Measurements from ENCODE around the gene SLC6A12. TPM values are rescaled to one million over a fixed set of nuclear protein-coding genes. Genes with fewer than 3 reads are reported as not detected.

The SLC6A12 gene
- polyA plus RNA-seq, 12 donors = 0.27 to 1.1 (median 0.61) TPM; not detected in 2

DNA sequence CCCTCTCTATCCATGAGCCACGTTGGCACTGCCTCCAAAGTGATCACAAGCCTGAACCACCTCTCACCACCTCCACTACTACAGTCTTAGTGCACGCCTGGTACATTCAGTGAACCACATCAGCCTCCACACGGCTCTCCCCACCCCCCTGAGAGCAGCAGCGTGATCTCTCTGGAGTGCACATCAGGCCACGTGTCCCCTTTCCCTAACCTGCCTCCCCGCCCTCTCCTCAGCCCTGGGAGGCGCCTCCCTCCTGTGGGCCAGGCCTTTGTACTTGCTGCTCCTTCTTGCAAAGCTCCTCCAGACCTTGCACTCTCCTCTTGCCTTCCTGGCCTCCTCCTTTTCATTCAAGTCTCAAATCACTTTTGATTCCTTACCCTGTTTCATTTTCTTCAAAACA is 49.8 kb downstream of the SLC6A12 start:
- DNase-seq = no peak

DNA sequence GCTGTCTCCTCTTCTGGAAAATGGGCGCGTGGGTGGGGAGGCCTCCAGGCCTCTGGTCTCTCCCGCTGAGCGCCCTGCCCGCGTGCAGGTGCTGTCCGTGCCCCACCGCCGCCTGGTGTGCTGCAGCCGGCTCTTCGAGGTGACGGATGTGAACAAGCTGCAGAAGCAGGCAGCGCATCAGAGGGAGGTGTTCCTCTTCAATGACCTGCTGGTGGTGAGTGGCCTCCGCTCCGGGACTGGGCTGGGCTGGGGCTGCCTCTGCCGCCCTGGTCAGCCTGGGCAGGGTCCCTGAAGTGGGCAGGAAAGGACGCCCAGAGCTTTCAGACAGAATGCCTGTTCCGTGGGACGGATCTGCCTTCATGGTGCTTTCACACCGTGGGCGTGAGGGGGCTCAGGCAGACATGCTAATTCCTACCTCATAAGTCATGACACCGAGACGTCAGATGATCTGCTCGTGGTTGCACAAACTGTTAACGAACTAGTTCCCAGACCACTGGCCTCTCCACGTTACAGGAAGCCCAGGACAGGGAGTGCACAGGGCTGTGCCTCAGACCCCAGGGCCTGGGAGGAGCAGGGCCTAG is 50.5 kb downstream of the SLC6A12 start:
- no peak for DNase-seq

DNA sequence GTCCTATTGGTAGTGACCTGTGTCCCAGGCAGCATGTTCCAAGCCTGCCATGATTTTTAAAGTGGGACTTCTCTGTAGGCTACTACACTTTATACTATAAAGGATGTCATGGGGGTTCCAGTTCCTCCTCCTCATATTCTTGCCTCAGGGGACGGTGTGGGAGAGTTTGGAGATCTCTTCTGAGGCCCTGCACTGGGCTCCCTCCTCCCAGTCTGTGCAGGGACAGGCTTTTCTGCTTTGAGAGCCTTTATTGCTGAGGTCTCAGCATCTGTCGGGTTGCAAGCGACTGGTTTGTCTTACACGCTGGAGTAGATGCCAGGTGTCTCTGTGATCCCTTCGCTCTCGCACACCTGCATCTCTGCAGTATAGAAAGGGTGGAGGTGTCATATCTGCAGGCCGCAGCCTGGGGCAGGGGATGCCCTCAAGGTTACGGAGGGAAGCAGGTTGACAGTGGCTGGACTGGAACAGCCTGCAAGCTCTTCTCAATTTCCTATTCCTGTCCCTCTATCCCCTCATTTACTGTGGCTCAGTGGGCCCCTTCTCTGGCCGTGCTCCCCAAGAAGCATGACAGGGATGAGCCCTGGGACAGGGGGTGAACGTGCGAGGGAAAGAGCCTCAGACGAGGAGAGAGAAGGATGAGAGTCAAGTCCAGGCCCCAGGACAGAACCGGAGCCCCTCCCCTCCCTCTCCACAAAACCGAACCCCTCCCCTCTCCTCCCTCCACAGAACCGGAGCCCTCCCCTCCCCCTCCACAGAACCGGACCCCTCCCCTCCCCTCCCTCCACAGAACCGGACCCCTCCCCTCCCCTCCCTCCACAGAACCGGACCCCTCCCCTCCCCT is 51.3 kb downstream of the SLC6A12 start:
- no peak for DNase-seq

DNA sequence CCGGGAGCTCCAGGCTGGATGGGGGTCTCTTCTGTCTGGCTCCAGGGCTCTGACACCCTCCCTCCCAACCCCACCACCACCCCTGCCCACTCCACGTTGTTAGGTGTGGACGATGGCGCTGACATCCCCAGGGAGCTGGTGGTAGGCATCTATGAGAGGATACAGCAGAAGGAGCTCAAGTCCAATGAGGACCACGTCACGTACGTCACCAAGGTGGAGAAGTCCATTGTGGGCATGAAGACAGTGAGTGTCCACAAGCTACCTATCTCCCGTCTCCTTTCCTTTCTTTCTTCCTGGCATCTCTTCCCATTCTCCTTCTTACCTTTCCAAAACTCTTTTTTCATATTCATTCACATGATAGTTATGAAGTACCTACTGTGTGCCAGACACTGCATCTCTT is 52.1 kb downstream of the SLC6A12 start:
- no peak for DNase-seq

DNA sequence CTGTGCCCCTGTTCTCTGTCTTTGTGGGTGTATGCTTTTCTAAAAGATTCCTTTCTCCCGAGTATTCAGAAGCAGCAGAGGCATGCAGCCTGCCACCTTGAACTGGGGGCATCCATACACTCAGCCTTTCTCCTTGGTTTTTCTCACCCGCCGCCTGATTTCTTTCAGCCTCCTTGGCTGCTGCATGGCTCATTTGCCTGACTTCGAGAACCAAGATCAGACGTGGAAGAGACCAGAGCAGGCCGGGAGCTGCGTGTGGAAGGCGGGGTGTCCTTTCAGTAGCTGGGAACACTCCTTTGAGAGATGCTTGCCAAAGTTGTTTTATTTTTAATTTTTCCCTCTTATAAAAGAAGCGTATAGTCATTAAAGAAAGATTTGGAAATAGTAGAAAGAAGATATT is 53.1 kb downstream of the SLC6A12 start:
- DNase-seq = no peak

DNA sequence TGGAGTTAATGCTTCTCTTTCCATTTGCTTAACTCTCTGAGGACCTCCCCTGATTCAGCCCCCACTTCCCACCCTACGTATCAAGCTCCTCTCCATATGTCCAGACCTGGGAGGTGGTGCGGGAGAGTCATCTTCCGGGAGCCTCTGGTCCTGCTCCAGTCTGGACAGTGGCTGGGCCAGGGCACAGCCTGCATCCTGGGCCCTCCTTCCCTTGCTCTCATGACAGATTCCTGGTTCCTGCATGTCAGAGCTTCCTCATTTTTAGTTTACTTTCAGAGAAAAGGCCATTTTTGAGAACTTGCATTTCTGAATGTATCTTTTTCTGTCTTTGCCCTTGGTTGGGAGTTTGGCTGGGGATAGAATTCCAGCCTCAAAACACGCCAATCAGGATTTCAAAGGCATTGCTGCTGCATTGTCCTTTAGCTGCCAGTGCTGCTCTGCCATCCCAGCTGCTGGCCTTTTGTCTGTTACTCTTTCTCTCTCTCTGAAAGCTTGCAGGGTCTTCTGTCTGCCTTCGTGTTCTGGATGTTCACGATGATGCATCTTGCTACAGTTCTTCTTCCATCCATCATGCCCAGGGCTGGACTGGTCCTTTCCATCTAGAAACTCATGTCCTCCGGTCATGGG is 54.7 kb downstream of the SLC6A12 start:
- no peak for DNase-seq

DNA sequence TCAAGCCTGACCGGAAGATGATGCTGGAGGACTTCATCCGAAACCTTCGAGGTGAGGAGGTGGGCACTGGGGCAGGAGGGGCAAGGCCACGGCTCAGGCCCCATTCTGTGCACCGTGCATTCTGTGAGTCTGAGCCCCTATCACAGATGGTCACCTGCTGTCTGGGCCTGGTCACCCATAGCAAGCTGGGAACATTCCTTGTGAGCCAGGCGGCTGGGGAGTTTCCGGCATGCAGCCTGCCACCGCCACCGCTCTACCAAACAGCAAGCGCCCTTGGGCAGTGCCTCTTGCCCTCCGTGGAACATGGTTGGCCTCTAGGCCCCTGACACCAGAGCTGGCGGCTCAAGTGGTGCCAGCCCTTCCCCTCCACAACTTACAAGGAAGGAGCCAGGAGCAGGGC is 56.3 kb downstream of the SLC6A12 start:
- DNase-seq = no peak

DNA sequence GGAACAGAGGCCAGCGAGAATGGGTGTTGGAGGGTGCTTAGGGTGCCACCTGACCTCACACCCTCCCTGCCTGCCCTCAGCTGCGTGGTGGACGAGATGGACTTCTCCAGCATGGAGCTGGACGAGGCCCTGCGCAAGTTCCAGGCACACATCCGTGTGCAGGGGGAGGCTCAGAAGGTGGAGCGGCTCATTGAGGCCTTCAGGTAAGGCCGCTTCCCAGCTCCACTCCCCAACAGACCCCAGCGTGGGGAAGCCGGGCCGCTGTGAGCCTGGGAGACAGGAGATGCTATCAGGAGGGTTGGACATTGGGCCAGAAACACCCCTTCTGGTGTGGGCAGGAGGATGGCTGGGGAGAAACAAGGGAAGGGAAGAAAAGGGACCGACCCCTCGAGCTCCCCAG is 57.0 kb downstream of the SLC6A12 start:
- DNase-seq = no peak

DNA sequence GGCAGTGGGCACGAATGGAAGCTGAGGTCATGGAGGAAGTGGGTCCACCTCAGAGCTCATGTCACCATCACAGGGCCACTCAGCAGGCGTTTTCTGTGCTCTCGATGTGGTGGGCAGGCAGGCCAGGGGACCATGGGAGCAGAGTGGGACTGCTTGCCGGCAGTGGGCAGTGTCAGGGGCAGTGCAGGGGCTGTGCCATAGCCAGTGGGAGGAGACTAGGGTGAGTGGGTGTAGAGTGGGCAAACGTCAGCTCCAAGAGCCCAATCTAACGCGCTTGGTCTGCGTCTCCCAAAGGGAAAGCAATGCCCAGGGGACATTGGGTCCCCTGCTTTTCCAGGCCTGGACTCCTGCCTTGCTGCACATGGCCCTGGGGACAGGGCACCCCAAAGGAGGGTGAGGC is 58.3 kb downstream of the SLC6A12 start:
- DNase-seq = no peak

DNA sequence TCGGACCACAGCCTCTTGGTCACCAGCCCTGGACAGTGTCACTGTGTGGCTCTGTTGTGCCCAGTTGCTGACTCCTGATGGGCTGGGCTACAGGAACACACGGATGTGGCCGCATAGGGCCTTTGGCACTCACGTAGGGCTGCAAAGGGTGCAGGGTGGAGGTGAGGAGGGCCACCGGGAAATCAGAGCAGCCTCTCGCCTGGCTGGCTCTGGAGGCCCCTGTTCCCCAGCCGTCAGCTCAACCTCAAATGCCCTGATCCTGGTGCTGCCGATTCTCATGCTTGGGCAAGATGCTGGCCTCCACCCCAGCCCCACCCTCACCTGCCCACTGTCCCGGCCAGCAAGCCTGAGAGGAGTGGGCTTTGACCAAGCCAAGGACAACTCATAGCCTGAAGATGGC is 59.0 kb downstream of the SLC6A12 start:
- DNase-seq = no peak

DNA sequence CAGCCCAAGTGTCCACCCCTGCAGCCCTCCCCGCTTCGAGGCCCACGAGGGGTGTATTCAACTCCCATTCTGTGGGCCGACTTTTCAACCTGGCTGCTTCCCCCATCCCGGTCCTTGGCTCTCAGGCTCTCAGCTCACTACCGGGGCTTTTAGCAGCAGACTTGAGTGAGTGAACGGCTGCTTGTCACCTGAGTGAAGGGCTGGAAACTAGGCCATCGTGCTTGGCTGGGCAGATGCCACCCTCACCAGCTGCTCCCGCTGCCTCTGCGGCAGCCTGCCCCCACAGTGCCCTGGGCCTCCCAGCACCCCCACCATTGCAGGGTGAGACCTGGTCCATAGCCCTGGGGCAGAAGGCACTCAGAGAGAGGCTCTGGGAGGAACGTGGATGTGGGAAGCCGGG is 59.9 kb downstream of the SLC6A12 start:
- no peak for DNase-seq

DNA sequence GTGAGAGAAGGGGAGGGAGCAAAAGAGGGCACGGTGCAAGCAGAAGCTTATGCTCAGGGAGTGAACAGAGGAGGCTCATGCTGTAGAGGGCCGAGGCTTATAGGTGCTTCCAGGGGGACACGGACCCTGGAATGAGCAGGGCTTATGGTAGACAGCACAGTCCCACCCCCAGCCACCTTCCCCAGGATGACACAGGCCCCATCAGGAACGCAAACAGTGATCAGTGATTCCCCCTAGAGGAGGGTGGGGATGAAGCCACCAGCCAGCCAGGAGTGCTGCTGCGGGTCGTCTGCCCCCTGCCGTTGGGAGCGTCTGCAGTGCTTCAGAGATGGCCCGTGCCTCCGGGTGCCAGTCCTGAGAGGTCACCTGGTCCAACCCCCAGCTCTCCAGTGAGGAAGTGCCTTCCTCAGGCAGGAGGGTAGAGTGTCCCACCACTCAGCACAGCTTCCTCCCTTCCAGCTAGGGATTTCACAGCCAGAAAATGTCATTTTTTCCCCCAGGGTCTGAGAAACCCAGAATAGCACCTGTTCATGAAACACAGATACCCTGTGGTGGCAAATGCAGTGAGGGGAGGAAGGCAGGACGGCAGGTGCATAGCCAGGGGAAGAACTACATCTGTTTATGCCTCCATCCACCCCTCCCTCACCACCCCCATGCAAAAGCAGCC is 60.7 kb downstream of the SLC6A12 start:
- no peak for DNase-seq

DNA sequence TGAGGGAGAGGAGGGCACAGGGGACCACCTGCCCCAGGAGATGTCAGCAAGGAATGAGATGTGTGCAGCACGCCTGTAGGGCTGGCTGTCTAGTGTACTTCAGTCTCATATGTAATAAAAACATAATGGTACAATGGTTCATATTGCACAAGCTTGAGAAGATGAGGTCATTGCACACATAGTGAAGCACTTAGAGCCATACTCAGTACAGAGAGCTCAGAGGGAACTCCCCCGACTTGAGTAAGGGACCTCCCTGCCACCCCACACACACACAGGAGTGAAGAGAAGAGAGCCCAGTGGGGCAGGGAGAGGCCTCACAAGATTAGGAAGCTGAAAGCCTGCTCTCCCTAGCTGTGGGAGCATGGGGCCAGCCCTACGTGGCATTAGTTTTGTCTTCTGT is 61.5 kb downstream of the SLC6A12 start:
- no peak for DNase-seq

DNA sequence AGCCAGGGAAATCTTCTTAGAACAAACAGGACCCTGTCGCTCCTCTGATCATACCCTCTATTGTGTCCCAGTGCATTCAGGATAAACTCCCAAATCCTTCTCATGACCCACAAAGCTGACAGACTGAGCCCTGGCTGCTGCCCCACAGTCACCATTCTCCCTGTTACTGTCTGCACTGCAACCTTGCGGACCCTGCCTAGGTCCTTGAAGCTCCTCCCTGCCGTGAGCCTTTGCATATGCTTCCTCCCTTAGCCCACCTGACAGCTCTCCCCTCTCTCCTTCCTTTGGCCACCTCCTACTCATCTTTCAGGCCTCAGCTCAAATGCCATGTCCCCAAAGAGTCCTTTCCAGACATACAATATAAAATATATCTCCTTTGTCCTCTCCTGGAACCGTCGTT is 62.4 kb downstream of the SLC6A12 start:
- no peak for DNase-seq

DNA sequence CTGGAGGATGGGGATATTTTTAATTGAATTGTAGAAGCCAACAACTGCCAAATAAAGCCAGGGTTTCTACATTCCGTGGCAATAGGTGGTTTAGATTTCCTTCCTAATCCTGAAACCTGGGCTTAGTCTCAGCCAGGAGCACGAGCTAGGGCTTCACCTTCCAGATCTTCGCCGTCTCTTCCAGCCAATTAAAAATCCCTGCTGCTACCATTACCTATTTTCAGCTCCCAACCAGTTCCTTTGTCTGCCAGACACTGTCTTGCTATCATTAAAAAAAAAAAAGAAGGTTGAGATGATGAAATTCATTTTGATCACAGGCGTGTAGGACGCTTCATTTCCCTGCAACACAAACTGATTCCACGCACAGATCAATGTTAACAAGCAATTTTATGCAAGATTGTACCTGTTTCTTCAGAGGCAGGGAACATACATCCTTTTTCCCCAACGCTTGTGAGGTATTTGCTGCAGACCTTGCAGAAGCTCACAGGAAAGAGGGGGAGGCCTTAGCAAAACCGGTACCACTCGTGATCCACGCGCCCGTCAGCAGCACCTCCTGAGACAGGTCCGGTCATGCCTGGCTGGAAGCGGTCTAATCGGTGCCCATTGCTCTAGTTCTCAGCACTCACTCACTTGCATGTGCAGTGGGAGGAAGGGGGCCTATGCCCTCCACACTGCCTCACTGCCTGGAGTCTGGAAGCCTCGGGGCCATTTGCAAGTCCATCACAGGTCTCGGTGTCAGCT is 65.1 kb downstream of the SLC6A12 start:
- DNase-seq = no peak

DNA sequence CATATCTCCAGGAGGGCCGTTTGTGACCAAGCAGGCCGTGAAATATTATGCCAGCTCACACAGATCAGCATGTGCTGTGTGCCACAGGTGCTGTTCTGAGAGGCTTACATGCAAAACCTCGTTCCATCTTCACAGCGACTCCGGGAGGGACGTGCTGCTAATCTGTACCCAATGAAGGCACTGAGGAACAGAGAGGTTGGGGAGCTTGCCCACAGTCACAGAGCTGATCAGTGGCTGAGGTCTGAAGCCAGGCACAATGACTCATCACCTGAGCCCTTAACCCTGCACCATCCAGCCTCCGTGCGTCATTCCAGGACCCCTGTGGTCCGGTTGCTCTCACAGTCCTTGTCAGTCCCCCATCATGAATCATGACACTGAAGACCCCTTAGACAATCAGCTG is 66.7 kb downstream of the SLC6A12 start:
- DNase-seq = no peak

DNA sequence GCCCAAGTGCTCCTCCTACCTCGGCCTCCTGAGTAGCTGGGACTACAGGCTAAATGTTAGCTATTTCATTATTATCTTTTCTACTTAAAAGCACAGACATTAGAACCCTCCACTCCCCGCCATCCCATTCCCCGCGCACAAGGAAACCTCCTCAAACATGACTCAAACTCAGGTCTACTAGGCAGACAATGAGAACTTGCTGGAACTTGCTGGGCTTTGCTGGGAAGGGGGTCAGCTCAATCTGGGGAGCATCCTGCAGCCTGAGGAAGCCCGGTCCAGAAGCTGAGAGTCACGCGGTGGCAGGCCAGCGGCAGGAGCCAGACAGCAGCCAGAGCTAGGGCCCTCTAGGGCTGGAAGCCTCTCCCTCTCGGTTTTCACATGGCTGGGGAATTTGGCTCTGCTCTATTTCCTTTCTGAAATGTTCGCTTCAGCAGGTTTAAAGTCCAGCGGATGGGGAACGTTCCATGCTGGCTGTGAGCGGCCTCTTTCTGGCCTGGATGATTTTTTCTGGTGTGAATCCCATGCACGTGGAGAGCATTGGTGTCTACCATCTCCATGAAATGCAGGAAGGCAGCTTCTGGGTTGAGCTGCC is 68.5 kb downstream of the SLC6A12 start:
- DNase-seq = no peak

DNA sequence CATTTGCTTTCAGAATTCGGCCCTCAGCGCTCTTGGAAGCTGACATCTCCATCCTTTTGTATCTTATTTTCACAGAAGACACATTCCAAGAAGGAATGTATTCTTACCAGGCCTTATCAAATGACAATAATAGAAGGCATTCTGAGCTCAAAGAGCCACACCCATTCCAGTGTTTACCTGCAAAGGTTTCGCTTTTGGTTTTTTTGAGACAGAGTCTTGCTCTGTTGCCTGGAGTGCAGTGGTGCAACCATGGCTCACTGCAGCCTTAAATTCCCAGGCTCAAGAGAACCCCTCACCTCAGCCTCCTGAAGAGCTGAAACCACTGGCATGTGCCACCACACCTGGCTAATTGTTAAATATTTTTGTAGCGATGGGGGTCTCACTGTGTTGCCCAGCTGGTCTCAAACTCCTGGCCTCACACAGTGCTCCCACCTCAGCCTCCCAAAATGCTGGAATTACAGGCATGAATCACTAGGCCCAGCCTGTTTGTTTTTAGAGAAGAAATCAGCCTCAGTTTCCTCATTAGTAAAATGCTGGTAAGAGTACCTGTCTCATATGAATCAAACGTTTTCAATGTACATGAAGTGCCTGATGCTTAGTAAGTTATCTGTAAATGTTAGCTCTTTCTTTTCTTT is 69.2 kb downstream of the SLC6A12 start:
- DNase-seq = no peak

DNA sequence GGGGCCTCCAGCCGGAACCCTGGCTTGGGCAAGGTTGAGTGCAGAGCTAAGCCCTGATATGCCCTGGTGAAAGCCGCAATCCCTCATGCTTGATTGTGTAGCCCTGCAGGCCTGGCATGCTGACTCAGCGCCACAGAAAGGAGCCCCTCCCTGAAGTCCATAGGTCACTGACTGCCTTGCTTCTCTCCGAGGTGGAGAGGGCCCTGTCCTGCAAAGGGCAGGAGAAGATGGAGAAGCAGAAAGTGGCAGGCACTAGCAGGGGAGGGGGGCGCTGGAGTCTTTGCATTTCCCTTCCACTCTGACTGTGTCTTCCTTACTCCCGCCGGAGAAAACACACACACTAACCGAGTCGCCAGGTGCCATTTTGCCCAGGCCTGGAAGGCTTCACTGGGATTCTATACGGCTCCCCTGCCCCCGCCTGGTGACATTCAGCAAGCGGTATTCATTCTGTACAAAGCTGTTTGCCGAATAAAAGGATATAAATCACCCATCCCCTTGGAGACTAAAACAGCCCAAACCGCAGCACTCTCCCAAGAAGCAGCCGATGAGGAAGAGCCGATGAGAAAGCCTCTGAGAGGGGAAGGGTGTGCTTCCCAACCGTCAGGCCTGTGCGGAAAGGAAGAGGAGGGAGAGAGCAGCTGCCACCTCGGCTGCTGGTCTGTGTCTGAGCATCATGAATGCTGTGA is 69.8 kb downstream of the SLC6A12 start:
- DNase-seq = no peak

DNA sequence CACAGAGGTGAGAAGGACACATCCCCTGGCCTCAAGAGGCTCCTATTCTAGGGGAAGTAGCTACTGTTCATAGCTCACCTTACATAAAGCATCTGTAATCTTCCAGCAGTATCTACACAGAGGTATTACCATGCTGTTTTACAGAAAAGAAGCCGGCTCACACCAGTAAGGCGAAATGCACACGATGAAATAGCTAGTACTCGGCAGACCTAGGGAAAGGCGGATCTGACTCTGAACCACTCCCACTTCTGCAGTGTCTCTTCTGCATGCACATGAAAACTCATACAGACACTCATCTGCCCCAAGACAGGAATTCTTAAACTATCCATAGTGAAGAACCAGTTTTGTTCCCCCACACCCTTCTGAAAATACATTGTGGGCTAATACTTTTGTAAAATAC is 73.8 kb downstream of the SLC6A12 start:
- DNase-seq = no peak

Measured in muscle of arm (tissue), 12 donors.